GM23338 (cell line): Measurements from ENCODE around the gene C1orf146.

Experiments used
- CREB1 ChIP-seq: fragments of 250-450 bp; sonication (Bioruptor Pico); IDR thresholded peaks from 2 replicates; pipeline ENCODE4 v1.5.0; 2020; ENCODE audit warnings: low read depth, mild to moderate bottlenecking, moderate library complexity
- CTCF ChIP-seq, 2 experiments: fragments of 200-600 bp in 1 of 2; sonication (generic) in 1 of 2; conservative IDR thresholded peaks; 2 replicates each; pipeline versions ENCODE4 v1.5.1 to v1.6.1; 2016 to 2017; ENCODE audit warnings: antibody characterized with exemption in 2 of 2, low read depth in 2 of 2, mild to moderate bottlenecking in 2 of 2, moderate library complexity in 1 of 2
- EZH2 ChIP-seq: fragments of 200-600 bp; sonication (generic); IDR thresholded peaks from one replicate; pipeline ENCODE4 v1.8.0; 2017; ENCODE audit warnings: antibody characterized with exemption, mild to moderate bottlenecking, low read depth; ENCODE audit not compliant: unreplicated experiment
- NANOG ChIP-seq: IDR thresholded peaks from 2 replicates; pipeline ENCODE4 v1.6.1; 2016; ENCODE audit warnings: antibody characterized with exemption, borderline replicate concordance
- POLR2AphosphoS5 ChIP-seq: IDR thresholded peaks from 2 replicates; pipeline ENCODE4 v1.6.1; 2016; ENCODE audit warnings: antibody characterized with exemption, low read depth
- ZNF114 ChIP-seq: fragments of 250-450 bp; sonication (Bioruptor Pico); IDR thresholded peaks from 2 replicates; pipeline ENCODE4 v1.5.0; 2020; ENCODE audit warnings: mild to moderate bottlenecking, moderate library complexity

- TF ChIP-seq CTCF (conservative IDR thresholded peaks at IDR 0.05; ENCODE audit: low read depth in 2 of 2), result no peak
- no peak for TF ChIP-seq NANOG
- no peak for TF ChIP-seq EZH2
- TF ChIP-seq POLR2AphosphoS5, result no peak
- TF ChIP-seq CREB1, result no peak
- no peak for TF ChIP-seq ZNF114 (CRISPR knock-in tag)
Observed at GRCh38 chr1:92203105-92203504, 14.6 kb upstream of the C1orf146 start.
